Breast epithelium (tissue), 4 donors: ENCODE measurements around the gene GNAI3. TPM values are rescaled to one million over a fixed set of nuclear protein-coding genes. Genes with fewer than 3 reads are reported as not detected.

ENCODE experiments used
- DNase-seq, 2 donors: peaks; one replicate each; pipeline ENCODE4 v3.0.0-alpha.2; 2019; ENCODE audit warnings: low spot score in 2 of 2
- H3K27ac ChIP-seq, 2 donors: fragments of 200-600 bp; sonication (generic) in 1 of 2; one replicate each; pipeline ENCODE4 v1.5.1; 2016 to 2019; ENCODE audit warnings: mild to moderate bottlenecking in 1 of 2
- H3K27me3 ChIP-seq, 2 donors: fragments of 200-600 bp; sonication (generic) in 1 of 2; one replicate each; pipeline versions ENCODE4 v1.5.1 to v1.6.0; 2017 to 2019; ENCODE audit warnings: control low read depth in 1 of 2, mild to moderate bottlenecking in 1 of 2
- H3K36me3 ChIP-seq: fragments of 200-600 bp; one replicate; pipeline ENCODE4 v1.5.1; 2019
- H3K4me1 ChIP-seq, 2 donors: fragments of 200-600 bp; sonication (generic); one replicate each; pipeline ENCODE4 v1.5.1; 2016 to 2019; ENCODE audit warnings: control low read depth in 1 of 2
- H3K4me3 ChIP-seq, 3 donors: fragments of 200-600 bp; sonication (generic); 1 replicate in 2 of 3; 2 replicates in 1 of 3; pipeline ENCODE4 v1.5.1; 2016 to 2019; ENCODE audit warnings: mild to moderate bottlenecking in 3 of 3, moderate library complexity in 2 of 3
- H3K9me3 ChIP-seq, 2 donors: fragments of 200-600 bp; sonication (generic) in 1 of 2; one replicate each; pipeline ENCODE4 v1.5.1; 2016 to 2019; ENCODE audit warnings: control low read depth in 1 of 2
- POLR2A ChIP-seq: fragments of 450-650 bp; IDR thresholded peaks from one replicate; pipeline ENCODE4 v1.6.1; 2016; ENCODE audit warnings: antibody characterized with exemption, mild to moderate bottlenecking, moderate library complexity
- POLR2AphosphoS5 ChIP-seq, 3 donors: sonication (generic); formaldehyde crosslinking; IDR thresholded peaks; one replicate each; pipeline ENCODE4 v1.6.1; 2017; ENCODE audit warnings: antibody characterized with exemption in 3 of 3
- intact Hi-C: fragments of 100-400 bp; cut with DNase I; formaldehyde crosslinking; loops from one replicate; pipeline ENCODE4 v1.15.1; 2023; ENCODE audit warnings: low total_unique reads
- total RNA-seq, 3 donors: library from RNA; depleted of rRNA; stranded (reverse); fragments of >200 nt; gene quantifications; one replicate each; pipeline ENCODE4 v1.1.0, GENCODE V29; 2016
- TF ChIP-seq, protein P1 (sequence below), 3 donors: fragments of 450-650 bp; IDR thresholded peaks; one replicate each; pipeline ENCODE4 v1.5.1; 2016 to 2017; ENCODE audit warnings: antibody characterized with exemption in 3 of 3, mild to moderate bottlenecking in 3 of 3, moderate library complexity in 3 of 3

GNAI3 gene
- total RNA-seq, 3 donors from 2014 or later: 5.9 to 6.9 (median 6.2) TPM

DNA sequence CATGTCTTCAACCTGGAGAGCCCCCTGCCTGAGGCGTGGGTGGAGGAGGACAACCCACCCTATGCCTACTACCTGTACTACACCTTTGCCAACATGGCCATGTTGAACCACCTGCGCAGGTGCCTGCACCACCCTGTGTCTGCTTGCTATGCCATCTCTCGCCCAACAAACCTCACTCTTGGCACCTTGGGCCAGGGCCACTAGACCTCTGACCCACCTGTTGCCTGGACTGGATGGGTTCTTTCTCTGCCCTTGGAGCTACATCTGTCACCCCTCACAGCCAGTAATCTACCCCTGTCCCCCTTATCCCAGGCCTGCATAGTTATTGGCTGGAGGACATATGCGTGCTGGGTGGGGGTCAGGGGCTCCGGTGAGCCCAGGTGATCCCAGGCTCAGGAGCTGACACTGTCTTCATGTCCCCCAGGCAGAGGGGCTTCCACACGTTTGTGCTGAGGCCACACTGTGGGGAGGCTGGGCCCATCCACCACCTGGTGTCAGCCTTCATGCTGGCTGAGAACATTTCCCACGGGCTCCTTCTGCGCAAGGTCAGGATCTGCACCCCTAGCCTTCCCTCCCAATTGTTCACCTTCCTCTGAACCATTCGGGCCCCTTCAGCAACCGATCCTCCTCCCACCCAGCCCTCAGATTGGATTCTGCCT, 81.1 kb downstream of the GNAI3 start:
- Histone ChIP-seq H3K27me3 (no peaks in the 10 kb centered on the region), H3K9me3 (no peaks in the 10 kb centered on the region), H3K36me3 (no peaks in the 10 kb centered on the region), H3K27ac (no peak overlapping the region), H3K4me1 (no peaks in the 10 kb centered on the region), H3K4me3 (no peak overlapping the region)
- intact Hi-C loops: loop anchor here (10.0 kb wide), 1 partner anchor 145 kb away; no protein-coding TSS in a partner anchor
- no peak for DNase-seq
- TF ChIP-seq POLR2AphosphoS5 (IDR thresholded peaks at IDR 0.05): no peak
- TF ChIP-seq, protein P1, sequence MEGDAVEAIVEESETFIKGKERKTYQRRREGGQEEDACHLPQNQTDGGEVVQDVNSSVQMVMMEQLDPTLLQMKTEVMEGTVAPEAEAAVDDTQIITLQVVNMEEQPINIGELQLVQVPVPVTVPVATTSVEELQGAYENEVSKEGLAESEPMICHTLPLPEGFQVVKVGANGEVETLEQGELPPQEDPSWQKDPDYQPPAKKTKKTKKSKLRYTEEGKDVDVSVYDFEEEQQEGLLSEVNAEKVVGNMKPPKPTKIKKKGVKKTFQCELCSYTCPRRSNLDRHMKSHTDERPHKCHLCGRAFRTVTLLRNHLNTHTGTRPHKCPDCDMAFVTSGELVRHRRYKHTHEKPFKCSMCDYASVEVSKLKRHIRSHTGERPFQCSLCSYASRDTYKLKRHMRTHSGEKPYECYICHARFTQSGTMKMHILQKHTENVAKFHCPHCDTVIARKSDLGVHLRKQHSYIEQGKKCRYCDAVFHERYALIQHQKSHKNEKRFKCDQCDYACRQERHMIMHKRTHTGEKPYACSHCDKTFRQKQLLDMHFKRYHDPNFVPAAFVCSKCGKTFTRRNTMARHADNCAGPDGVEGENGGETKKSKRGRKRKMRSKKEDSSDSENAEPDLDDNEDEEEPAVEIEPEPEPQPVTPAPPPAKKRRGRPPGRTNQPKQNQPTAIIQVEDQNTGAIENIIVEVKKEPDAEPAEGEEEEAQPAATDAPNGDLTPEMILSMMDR (IDR thresholded peaks at IDR 0.05): no peak
- no peak for TF ChIP-seq POLR2A

DNA sequence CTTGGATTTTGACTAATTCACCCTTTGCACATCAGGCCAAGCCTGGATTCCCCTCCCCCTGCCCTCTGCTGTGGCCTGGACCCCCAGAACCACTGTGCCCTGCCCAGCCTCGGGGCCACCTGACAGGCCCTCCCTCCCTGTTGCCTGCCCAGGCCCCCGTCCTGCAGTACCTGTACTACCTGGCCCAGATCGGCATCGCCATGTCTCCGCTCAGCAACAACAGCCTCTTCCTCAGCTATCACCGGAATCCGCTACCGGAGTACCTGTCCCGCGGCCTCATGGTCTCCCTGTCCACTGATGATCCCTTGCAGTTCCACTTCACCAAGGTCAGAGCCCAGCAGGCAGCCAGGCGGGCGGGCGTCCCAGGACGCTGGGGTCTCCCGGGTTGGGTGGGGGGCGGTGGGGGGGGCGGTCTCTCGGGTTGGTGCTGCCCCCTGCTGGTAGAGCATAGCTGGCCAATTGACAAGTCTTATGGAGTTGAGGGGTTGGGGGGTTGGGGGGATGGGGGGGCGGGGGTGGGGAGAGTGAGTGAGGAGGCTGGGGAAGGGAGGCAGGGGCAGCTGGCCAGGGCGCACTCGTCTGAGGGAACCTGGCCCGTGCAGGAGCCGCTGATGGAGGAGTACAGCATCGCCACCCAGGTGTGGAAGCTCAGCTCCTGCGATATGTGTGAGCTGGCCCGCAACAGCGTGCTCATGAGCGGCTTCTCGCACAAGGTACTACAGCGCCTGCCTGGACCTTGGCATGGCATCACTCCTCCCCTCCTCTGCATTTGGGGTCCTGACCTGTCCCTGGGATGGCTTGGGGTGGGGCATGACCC, 81.9 kb downstream of the GNAI3 start:
- no peaks in the 10 kb centered on the region for H3K27me3 ChIP-seq
- no peak overlapping the region for H3K27ac ChIP-seq
- no peaks in the 10 kb centered on the region for H3K4me1 ChIP-seq
- no peak overlapping the region for H3K4me3 ChIP-seq
- H3K36me3 ChIP-seq: no peaks in the 10 kb centered on the region
- intact Hi-C loops: loop anchor here (10.0 kb wide), 1 partner anchor 145 kb away; no protein-coding TSS in a partner anchor
- no peaks in the 10 kb centered on the region for H3K9me3 ChIP-seq
- DNase-seq: no peak
- no peak for TF ChIP-seq POLR2A

DNA sequence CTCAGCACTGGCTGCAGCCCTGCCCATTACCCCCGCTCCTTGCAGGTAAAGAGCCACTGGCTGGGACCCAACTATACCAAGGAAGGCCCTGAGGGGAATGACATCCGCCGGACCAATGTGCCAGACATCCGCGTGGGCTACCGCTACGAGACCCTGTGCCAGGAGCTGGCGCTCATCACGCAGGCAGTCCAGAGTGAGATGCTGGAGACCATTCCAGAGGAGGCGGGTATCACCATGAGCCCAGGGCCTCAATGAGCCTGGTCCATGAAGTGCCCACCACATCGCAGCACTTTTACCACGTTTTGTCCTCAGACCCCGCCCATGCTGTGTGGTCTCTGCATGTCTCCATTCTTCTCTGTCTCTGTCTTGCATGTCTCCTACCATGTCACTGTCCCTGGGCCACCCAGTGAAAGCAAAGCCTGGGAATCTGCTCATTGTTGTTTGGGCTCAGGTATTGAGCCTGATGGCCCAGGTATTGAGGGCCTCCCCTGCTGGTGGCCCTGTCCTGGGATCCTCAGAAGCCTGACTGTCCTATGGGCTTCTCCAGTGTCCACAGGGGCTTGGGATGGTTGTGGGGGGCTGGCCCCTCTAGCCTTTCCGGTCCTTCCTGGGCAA, 82.6 kb downstream of the GNAI3 start:
- no peak for DNase-seq
- Histone ChIP-seq H3K9me3 (no peaks in the 10 kb centered on the region), H3K27ac (no peak overlapping the region), H3K4me1 (no peaks in the 10 kb centered on the region), H3K27me3 (no peaks in the 10 kb centered on the region), H3K4me3 (no peak overlapping the region), H3K36me3 (no peaks in the 10 kb centered on the region)
- TF ChIP-seq POLR2AphosphoS5 (IDR thresholded peaks at IDR 0.05): no peak
- TF ChIP-seq, protein P1 (IDR thresholded peaks at IDR 0.05): no peak
- TF ChIP-seq POLR2A: no peak
- intact Hi-C loops: loop anchor here (10.0 kb wide), 1 partner anchor 144 kb away; no protein-coding TSS in a partner anchor

DNA sequence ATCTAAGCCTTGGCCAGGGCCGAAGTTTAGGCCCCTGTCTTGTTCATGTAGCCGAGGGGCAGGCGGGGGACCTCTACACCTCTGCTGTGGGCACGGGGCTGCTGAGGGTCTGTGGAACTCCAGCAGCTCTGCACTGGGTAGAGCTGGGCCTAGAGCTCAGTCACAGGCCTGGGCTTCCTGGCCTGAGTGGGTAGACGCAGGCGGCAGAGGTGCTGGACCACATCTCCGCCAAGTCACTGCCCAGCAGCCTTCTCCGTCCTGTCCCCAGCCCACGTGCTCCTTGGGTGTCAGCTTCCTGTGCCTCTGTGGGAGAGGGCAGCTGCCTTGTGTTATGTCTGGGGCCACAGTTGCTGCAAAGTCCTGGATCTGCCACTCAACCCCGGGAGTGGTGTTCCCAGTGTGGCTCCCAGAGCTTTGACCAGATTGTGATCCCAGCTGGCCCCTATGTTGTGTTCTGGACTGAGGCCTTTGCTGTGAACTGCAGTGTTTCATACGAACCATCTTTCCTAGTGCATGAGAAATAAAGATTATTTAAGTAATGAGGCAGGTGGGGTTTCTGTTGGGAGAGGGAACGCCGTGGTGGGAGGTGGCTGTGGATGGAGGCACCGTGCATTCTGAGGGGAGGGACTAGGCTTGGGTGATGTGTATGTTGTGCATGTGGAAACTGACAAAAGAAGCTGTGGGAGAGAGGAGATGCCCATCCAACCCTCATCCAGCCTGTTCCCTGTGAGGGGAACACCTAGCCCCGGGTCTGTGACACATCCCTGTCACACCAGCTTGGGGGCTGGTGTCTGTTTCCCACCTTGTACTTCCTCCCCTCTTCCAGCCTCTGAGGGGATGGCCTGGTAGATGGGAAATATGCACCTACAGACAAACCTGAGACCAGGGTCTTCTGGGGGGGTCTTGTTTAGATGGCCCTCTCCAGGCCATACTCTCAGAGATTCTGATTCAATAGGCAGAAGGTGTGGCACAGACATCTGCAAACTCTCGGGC, 83.4 kb downstream of the GNAI3 start:
- Histone ChIP-seq H3K4me3 (no peak overlapping the region), H3K27me3 (no peaks in the 10 kb centered on the region), H3K27ac (no peak overlapping the region), H3K36me3 (no peaks in the 10 kb centered on the region), H3K4me1 (no peaks in the 10 kb centered on the region), H3K9me3 (no peaks in the 10 kb centered on the region)
- intact Hi-C loops: loop anchor here (10.0 kb wide), 1 partner anchor 143 kb away; no protein-coding TSS in a partner anchor
- DNase-seq: no peak
- no peak for TF ChIP-seq POLR2A
- TF ChIP-seq, protein P1 (IDR thresholded peaks at IDR 0.05): no peak
- TF ChIP-seq POLR2AphosphoS5 (IDR thresholded peaks at IDR 0.05): no peak
